Stimulated activated CD8-positive, alpha-beta memory T cell treated with anti-CD3 and anti-CD28 coated beads, Interleukin-7, amount 100 ng/mL, for 24 hours (primary cell): ENCODE data around the gene LHPP.

Experiments
- DNase-seq: peaks from one replicate; pipeline ENCODE4 v3.0.0-alpha.2; 2020; ENCODE audit warnings: low read depth

LHPP gene

GRCh38 chr10:124658591-124659242, 197.1 kb downstream of the LHPP start:
- no peak for DNase-seq

GRCh38 chr10:124659380-124659779, 197.8 kb downstream of the LHPP start:
- no peak for DNase-seq

GRCh38 chr10:124660404-124661125, 198.9 kb downstream of the LHPP start:
- DNase-seq: no peak

GRCh38 chr10:124661660-124662180, 200.1 kb downstream of the LHPP start:
- no peak for DNase-seq

GRCh38 chr10:124663228-124663627, 201.6 kb downstream of the LHPP start:
- no peak for DNase-seq
